HL-60/S4 treated with phorbol 12-myristate 13-acetate at 8.2 ng/mL for 4 days and 3 days (cell line): Measurements from ENCODE around the gene SH3RF3.

ENCODE experiments used
- in situ Hi-C: fragments of 300-500 bp; cut with MboI; formaldehyde crosslinking; loops from 2 replicates; pipeline ENCODE4 v1.15.0; 2022; ENCODE audit warnings: low sequenced_read_pairs

Gene SH3RF3

DNA sequence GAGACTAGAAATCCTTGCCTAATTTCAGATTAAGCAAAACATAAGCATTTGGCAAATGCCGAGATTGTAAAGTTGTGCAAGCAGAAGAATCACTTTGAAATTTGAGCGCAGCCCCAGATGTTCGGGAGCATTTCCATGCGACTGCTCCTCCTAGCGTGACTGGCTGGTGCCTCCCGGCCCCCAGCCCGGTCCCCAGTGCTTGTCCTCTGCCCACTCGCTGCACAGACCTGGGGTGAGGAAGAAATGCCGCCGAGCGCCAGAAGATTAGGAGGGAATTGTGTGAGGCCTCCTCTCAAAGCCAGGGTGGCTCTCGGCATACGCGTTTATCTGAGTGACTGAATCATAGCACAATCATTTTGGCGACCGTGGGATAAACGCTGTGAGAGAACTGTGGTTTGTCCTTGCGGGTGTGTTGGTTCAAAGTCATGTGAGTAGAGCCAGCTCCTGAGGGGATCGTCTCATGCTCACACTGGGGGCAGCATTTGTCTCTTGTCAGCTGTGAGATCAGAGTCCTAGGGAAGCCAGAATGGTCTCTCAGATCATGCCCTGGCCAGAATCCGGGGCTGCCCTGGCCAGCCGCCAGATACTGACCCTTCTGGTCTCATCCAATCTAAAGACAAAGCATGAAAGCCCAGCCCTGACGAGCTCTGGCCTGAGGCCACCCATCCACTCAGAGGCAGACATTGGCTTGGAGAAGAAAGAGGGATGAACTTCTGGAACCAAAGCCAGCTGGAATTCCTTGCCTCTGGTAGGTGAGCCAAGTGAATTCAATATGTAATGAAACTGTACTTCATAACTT lies 189.3 kb downstream of the SH3RF3 start:
- in situ Hi-C loops = no loop called here

DNA sequence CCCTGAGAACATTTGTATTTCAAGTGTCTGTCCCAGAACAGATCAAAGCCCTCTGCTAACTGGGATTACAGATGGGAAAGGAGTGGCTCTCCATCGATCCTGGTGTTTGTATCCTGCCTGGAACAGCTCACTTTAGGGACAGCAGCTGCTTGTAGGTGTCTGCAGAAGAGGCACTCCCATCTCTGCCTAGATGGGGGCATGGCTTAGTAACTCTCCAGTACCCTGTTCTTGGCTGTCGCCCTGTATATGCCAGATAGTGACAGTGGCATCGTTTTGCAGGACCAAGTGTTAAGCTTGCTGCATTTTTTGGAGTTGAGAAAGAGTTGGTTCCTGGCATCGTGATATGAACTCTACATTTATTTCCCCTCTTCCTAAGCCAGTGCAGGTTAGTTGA lies 189.9 kb downstream of the SH3RF3 start:
- in situ Hi-C loops = no loop called here

DNA sequence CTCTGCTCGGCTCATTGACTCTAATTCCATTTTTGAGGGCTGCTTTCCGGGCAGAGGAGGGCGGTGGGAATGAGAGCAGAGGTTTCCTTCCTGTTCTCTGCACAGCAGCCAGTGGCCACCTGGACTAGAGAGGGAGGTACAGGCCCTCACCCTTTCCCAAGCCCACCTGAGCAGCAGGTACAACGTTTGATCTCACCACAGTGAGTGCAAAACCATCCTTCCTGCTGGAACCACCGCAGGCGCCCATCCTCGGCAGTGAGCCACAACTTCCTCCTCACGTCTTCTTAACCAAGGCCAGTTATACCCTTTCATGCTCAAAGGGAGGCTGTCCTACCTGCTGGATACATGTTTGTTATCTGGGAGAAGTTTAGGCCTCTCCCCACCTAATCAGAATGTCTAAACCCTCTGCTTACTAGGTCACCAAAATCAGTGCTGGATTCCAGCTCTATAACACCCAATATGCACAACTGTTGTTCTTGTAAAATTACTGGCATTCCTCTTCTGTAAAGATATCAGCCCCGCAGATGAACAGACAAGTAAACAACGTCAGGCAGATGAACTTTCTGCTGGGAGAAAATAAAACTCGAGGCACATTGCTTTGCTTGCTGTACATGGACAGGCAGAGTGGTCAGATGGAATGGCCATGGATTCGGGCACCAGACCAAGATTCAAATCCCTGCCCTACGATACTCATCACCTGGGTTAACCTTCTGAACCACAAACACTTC lies 191.4 kb downstream of the SH3RF3 start:
- in situ Hi-C loops = no loop called here

DNA sequence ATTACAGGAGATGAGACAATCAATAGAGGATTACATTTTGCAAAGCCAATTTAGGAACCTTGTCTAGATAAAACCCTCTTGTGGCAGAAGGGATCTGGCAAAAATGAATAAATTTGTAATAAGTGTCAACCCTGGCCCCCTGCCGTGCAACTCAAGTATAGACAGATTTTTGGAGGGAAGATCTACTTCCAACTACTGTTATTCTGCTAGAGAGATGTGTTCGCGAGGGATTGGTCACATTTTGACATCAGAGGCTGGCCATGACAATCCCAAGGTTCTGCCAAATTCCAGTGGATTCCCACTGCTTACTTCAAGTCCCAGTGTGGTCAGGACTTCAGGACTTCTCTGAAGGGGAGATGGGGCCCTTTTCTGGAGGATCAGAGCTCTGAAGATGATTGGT lies 192.6 kb downstream of the SH3RF3 start:
- in situ Hi-C loops = no loop called here

DNA sequence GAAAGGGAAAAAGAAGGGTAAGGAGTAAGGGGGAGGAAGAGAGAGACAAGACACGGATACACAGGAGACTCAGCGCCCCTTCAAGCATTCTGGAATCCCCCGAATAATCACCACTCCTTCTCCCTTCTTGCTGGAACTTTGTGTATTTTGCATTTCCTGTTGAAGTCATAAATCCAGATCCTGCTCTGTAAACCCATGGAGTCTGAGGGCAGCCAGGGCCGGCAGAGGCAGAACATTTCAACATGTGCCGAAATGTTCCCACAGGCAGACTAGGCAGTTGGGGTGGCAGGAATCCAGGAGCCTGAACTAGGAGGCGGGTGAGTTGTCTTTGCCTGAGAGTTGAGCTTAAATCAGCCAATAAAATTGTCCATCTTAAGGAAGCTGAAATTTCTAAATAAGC lies 193.1 kb downstream of the SH3RF3 start:
- in situ Hi-C loops = no loop called here

DNA sequence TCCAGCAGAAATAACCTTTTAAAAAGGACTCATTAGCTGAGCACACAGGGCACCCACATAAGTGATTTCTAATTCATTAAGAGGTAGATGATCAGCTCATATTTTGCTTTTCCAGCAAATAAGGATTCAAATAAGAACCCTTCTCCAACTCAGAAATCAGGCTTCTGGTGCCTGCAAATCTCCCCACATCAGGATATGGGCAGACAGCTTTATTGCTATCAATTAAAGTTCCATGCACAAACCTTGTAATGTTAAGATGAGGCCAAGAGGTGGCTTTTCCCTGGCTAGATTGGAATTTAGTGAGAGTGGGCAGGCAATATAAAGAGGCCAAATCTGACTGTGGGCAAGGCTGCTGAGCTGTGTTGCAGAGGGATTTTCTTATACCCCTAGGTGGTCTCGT lies 193.6 kb downstream of the SH3RF3 start:
- in situ Hi-C loops = no loop called here

DNA sequence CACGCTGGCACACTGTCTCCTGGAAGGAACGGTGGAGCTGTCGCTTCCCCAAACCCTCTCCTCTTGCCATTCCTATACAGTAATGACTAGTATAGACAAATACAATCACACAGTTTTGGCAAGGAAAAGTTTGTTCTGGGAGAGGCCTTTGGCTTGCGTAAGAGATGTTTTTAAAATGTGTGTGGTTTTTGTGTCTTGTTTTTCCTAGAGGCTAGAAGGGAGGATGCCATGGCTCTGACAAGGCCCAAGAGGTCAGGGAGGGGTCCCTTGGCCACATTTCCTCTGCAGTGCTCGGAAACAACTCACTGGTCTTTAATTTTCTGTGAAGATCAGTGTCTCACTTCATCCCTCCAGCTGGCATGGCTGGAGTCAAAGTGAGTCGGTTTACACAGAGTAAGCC lies 195.9 kb downstream of the SH3RF3 start:
- in situ Hi-C loops = no loop called here

DNA sequence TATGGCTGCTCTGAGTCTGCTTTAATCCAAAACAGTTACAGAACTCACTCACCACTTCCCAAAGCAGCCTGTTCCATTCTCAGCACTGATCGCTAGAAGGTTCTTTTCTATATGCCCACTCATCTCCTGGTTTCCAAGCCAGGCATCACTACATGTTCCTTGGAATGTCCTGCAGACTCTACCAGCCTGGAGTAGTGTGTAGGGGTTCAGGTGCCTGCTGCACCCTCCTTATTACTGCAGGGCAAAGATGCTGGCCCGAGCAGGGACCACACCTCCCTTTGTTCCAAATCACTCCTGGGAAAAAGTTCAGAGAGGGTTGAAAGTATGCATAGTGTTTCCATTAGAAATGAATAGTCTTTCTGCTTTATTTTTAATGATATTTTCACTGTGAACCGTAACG lies 196.6 kb downstream of the SH3RF3 start:
- in situ Hi-C loops = no loop called here

DNA sequence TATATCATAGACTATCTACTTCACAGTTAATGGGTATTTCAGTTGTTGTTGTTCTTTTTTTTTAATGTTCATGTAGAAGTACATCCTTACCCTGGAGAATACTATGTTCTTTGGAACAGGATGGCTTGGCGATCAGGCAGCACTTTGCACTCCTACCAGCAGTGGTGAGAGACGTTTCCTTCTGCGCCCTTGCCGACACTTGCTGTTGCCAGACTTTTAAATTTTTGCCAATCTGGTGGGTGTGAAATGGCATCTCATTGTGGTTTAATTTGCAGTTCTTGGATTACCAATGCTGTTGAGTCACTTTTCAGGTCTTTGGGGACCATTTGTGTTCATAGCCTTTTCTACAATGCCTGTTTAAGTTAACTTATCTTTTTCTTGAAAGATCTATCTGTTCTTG lies 197.3 kb downstream of the SH3RF3 start:
- in situ Hi-C loops = no loop called here

DNA sequence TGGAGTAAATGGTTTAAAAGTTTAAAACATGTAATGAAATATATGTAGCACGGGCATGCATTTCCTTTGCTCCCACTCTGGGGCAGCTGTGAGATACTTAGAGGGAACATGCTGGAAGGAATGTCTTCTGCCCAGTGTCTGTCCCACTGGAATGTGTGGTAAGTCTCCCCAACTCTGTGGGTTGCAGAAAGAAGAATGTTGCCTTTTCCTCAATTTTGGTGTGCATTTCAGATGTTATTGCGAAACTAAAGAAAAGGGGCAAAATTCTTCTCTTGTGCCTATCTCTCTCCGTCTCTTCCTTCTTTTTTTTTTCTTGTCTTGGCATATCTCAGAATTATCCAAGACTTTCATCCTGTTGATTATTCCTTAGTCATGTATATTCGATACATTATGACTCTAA lies 201.1 kb downstream of the SH3RF3 start:
- in situ Hi-C loops = no loop called here

DNA sequence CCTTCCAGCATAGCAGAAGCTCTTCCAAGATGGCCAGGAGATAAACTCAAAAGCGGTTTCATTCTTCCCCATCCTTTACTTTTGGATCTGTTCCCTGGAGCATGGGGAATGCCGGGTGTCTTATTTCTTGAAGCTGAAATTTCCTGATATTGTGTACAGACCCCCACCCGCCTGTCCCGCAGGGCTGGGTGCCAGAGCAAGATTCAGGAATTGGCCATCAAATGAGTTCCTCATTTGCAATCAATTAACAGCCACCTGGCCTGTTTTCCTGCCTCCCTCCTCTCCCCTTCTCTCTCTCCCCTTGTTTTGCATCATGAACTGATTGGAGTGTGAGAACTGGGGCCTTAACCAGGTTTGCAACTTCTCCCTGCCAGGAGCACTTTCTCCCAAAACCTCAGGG lies 202.1 kb downstream of the SH3RF3 start:
- in situ Hi-C loops = no loop called here

DNA sequence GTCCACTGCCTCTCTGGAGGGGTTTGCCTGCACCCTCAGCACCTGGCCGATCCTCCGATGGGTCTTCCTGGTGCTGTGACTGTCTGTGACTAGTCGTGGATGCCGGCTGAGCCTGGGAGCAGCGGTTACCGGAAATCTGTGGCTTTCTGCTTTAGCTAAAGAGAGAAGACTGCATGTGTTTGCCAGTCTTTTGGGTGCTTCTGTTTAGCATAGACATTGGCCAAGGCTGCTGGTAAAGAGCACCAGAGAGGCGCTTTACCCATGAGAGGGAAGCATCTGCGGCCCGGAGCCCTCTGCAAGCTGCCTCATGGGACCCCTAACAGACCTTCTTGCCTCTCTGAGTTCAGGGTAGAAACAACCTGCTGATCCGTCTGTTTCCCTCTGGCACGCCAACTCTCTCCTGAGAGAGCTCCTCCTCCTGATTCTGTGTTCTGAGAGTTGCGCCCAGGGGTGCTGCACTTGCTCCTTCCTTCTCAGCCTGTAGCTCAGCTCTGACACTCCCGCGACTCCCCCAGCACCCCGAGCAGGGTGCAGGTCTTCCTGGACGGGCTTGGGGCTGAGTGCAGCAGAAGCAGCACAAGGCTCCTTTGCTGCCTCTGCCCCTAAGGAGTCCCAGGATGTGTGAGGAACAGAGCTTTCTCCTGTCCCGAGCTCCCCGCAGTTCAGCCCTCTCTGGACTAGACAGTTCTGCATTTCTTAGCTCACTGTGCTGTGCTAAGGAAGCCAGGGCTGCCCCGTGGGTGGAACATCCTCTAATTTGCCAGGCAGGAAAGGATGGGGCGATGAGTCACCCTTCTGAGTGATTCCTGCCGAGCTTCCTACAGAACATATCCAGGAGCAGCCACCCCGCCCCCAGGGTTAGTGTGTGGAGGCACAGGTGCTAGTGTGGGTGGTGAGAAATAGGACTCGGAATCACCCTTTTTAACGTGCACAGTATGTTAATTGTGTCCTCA lies 203.2 kb downstream of the SH3RF3 start:
- in situ Hi-C loops = no loop called here

DNA sequence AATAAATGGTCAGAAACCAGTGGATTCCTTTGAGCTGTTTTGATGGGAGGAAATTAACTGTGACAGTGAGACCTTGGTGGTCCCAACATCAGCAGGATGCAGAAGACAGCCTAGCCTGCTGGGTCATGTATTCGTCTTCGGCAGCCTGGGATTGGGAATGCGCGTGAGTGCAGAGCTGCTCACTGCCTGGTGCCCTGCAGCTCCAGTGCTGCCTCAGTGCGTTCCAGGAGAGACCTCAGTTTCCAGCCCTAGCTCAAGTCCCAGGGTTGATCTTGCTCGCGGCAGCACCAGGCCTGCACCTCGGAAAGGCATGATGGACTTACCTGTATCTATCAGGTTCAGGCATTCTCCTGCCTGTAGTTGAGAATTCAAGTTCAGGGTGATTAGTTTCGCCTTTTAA lies 203.9 kb downstream of the SH3RF3 start:
- in situ Hi-C loops = no loop called here

DNA sequence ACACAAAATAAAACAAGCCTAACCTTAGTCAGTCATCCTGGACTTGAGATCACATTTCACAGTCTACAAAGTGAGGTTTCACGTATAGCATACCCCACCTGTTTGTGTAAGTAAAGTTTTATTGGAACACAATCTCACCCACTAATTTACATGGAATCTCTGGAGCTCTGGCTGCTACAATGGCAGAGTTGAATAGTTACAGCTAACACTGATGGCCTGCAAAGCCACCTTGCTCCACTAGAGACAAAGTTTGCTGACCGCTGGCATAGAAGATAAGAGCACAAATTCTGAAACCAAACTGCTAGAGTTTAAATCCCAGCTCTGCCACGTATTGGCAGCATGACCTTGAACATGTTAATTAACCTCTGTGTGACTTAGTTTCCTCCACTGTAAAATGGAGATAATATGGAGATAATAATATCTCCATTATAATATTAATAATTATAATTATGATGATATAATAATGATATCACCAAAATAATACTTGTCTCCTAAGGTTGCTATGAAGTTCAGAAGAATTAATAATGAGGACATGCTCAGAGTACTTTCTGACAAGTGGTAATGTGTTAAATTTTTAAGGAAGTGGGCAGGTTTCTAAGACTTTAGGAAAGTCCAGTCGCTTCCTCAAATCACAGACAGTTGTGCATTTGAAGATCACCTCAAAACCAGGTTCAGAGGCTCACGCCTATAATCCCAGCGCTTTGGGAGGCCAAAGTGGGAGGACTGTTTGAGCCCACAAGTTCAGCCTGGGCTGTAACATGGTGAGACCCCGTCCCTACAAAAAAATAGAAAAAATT lies 204.6 kb downstream of the SH3RF3 start:
- in situ Hi-C loops = no loop called here

DNA sequence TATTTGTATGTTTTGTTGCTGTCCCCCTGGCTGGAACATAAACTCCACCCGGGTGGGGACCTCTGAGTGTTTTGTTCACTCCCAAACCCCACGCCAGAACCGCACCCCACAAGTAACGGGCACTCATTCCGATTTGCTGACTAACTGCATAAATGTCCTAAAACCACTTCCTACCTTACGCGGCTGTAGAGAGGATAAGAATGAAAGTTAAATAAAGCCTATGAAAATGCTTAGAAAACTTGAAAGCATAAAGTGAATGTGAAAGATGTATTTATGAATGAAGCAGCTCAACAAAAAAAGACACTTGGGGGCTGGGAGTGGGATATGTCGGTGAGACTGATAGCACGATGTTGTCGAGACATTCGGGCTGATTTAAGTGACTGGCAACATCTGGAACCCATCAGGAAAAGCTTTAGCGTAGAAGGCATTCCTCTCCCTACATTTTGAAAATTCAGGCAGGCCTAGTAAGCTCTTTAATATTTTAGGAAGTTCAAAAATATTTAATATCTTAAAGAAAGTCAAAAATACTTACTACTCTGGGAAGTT lies 206.7 kb downstream of the SH3RF3 start:
- in situ Hi-C loops = no loop called here

DNA sequence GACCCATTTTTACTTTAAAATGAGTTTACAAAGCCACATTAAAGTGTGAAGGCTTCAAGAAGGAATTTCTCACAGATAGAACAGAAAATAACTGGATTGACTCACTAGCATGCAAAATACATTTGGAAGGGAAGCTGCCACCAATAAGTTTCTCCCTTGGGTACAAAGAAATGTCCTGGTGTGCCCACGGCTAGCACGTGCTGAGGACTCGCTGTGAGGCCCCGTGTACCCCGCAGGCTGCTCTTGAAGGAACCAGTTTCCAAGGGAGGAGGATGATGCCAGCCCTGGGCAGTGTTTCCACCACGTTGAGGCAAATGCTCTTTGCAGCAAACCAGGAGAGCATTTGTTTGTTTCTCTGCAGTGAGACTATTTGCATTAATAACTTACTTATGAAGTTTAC lies 207.3 kb downstream of the SH3RF3 start:
- in situ Hi-C loops = no loop called here

DNA sequence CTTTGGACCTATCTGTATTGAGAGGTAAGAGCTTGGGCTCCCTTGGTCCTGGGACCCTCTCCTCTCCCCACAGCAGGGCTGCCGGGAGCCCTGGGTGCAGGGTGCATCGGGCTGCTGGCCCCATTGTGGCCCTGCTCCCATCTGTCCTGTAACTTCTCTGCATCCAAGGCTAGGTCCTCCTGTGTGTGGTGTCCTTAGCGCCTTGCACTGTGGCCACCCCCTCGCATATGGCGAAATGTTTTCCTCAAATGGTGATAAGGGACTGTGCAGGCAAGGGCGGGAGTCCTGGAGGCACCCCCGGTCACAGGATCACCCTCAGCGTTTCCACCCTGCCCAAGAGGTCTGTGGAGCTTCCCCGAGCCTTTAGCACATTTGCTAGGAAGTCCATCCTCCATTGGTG lies 208.2 kb downstream of the SH3RF3 start:
- in situ Hi-C loops = no loop called here

DNA sequence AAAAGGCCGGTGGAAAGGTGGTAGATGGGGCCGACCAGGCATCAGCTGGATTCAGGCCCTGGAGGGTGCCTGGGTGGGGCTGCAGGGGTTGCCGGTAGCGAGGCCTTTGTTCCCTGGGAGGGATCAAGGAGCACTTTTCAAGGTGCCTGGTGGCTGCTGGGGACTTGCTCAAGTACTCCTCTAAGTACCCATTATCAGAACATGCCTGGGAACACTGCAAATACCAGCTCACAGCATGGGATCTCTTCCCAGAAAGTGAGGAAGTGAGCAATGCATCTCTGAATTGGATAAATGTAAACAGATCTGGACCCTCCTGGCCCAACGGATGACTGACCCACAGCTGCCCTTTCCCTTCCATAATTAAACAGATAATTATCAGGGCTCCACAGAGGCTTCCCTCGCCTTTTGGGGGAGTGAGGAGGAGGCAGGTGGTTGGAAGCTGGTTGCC lies 210.5 kb downstream of the SH3RF3 start:
- in situ Hi-C loops = no loop called here

DNA sequence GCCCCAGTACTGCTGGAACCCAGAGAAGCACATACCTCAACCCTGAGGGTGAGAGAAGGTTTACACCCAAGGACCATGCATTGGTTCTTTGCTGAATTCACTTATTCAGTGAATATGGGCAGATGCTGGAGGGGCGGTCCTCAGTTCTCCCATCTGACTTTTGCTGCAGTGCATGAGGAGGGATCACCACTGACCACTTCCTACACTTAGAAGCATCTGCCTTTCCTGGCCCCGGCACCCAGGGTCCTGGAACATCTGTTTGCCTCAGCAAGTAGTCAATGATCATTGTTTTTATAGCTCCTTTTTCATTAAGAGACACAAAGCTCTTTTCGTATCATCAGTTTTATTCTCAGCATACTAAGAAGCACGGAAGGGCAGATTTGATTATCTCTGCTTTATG lies 211.4 kb downstream of the SH3RF3 start:
- in situ Hi-C loops = no loop called here
